Fibroblast of gingiva (primary cell): ENCODE measurements around the gene MGAT3.
"Not testable (repeated sequence)": the region's sequence is repeated elsewhere in the genome, so short reads cannot be mapped to it uniquely, and the experiment has no call there.

Experiments used
- DNase-seq: peaks from one replicate; pipeline ENCODE4 v3.0.0-alpha.2; 2011; ENCODE audit warnings: low read depth

The MGAT3 gene, protein sequence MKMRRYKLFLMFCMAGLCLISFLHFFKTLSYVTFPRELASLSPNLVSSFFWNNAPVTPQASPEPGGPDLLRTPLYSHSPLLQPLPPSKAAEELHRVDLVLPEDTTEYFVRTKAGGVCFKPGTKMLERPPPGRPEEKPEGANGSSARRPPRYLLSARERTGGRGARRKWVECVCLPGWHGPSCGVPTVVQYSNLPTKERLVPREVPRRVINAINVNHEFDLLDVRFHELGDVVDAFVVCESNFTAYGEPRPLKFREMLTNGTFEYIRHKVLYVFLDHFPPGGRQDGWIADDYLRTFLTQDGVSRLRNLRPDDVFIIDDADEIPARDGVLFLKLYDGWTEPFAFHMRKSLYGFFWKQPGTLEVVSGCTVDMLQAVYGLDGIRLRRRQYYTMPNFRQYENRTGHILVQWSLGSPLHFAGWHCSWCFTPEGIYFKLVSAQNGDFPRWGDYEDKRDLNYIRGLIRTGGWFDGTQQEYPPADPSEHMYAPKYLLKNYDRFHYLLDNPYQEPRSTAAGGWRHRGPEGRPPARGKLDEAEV

DNA sequence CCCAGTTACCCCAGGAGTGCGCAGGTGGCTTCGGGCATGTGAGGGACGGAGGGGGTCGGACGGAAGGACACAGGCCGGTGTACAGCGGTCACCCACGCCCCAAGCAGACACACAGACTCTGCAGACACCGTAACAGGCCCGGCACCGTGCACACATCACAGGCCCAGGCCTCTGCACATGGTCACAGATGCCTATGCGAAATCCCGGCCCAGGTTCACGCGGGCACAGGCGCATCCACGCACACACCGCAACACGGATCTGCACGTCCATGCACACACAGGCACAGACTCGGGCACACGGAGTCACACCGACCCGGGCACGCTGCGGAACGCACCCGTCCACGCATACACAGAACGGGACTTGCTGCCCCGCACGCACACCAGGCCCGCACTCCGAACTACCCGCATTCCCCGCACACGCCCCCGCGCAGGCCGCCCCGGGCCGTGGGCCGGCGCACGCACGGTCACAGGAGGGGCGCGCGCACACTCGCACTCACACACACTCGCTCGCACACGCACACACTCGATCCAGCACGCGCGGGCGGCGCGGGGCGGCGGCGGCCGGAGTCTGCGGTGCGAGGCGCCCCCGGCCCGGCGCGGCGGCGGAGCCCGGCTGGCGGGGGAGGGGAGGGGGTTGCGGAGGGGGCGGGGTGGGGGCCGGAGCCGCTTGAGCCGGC is at the start of gene MGAT3:
TSS of gene MGAT3 (plus strand) at position 491 of the 676 bp plus-strand sequence. CDS start 30,336 bp downstream, outside the sequence.
- DNase-seq = no peak

DNA sequence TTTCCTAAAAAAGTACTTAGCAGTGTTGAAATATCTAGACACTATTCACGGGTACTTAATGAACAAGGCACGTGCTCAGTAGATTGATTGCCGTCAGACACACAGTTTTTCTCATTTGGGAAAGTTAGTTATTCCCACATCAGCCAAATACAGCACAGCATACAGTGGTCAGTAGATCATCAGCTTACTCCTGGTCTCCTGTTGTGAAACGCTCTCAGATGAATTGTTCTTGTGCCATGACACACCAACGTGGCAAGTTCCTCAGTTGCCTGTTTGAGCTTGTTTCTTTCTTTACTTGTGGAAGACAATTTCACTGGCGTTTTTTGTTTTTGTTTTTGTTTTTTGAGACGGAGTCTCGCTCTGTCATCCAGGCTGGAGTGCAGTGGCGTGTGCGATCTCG is 48.6 kb upstream of the MGAT3 start:
- DNase-seq = peak; percentile 48

DNA sequence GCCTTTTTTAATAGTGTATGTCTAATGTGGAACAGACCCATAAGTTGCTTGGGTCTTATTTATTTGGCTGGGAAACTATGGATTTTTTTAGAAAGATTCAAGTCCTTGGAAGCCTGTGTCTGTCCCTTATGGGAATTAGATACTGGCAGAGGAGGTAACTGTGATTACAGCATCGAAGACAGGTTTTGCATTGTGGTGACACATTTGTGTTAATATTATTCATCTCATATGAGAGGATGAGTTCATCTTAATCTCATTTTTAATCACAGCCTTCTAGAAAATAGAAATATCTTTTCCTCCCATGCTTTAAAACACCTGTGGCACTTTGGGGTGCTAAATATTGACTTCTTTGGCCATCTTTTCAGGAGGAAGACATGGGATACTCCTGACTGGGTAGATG is 48.0 kb upstream of the MGAT3 start:
- peak; percentile 15 for DNase-seq

DNA sequence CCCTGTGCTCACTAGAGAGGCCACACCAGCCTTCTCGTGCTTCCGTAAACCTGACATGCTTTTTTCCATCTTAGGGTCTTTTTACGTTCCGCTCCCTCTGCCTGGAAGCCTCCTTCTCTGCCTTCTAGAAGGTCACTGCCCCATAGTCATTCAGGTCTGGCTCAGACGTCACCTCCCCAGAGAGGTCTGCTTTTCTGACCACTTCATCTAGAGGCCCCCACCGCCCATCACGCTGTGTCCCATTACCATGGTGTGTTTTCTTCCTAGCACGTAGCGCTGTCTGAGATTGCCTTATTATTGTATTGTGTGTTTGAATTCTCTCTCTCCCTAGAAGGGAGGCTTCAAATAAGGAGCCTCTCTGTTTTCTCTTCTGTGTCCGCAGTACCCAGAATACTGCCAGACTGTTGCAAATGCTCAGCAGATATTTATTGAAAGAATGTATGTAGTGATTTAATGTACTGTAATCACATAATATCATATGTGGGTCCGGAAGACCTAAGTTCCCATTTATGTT is 47.2 kb upstream of the MGAT3 start:
- no peak for DNase-seq

DNA sequence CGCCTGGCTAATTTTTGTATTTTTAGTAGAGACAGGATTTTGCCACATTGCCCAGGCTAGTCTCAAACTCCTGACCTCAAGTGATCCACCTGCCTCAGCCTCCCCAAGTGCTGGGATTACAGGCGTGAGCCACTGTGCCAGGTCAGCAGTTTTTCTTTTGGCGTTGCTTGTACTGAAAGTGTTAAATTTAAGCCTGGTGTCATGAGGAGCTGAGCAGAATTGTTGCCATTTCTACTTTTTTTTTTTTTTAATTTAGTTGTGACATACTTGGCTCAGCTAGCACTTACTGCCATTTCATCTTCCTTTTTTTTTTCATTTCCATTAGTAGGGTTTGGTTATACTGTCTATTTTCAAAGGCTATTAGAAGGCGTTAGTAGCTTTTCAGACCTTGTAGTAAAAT is 46.5 kb upstream of the MGAT3 start:
- peak; percentile 20 for DNase-seq

DNA sequence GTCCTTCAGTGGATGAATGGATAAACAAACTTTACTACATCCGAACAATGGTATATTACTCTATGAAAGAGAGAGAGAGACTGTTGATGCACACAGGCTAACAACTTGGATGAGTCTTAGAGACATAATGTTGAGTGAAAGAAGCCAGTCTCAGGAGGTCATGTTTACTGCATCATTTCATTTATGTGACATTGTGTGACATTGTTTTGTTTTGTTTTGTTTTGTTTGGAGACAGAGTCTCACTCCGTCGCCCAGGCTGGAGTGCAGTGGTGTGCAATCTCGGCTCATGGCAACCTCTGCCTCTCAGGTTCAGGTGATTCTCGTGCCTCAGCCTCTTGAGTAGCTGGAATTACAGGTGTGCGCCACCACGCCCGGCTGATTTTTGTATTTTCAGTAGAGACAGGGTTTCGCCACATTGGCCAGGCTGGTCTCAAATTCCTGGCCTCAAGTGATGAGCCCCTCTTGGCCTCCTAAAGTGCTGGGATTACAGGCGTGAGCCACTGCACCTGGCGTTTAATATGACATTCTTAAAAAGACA is 44.9 kb upstream of the MGAT3 start:
- not testable (repeated sequence) for DNase-seq

DNA sequence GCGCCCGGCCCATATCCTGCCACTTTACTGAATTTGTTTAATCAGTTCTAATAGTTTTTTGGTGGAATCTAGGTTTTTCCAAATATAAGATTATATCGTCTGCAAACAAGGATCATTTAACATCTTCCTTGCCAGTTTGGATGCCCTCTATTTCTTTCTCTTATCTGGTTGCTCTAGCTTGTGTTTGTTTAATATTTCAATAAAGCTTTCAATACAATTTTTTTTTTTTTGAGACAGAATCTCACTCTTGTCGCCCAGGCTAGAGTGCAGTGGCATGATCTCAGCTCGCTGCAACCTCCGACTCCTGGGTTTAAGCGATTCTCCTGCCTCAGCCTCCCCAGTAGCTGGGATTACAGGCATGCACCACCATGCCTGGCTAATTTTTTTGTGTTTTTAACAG is 43.6 kb upstream of the MGAT3 start:
- not testable (repeated sequence) for DNase-seq

DNA sequence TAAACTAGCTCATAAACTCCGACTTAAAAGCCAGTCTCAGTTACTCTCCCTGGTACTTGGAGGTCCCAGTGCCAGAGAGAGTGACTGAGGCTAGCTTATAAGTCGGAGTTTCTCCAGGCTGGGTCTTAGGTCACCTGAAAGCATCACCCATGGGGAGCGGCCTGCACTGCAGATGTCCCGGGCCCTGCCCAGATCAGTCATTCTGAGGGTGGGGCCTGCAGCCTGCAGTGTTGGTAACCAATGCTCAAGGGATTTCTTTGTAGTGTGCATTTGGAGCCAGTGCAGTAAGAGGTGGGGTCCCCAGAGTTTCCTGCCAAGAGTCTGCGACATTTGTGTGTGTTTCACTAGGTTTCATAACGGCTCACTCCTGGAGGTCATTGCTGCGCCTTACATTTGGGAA is 42.4 kb upstream of the MGAT3 start:
- no peak for DNase-seq

DNA sequence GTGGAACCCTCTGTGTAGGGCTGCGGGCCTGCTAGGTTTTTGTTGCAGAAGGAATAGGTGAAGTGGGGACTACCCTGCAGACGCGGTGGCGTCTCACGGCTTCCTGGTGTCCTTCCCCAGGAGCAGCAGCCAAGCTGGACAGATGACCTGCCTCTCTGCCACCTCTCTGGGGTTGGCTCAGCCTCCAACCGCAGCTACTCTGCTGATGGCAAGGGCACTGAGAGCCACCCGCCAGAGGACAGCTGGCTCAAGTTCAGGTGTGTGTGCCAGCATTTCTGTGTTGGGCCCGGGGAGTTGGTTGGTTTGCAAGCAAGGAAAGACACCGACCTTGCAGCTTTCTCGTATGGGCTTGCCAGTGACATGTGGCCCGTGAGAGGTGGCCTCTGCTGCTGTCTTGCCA is 41.9 kb upstream of the MGAT3 start:
- DNase-seq = no peak

DNA sequence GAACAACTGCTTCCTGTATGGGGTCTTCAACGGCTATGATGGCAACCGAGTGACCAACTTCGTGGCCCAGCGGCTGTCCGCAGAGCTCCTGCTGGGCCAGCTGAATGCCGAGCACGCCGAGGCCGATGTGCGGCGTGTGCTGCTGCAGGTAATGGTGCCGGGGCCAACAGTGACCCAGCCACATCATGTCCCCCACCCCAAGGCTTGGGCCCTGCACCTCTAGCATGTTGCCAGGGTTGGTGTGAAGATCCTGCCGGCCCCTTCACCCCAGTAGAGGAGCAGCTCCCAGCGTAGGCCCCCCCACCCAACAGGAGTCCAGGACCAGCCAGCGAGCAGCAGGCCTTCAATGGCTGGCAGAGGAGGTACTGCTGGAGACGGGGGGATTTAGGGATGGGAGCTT is 41.3 kb upstream of the MGAT3 start:
- no peak for DNase-seq

DNA sequence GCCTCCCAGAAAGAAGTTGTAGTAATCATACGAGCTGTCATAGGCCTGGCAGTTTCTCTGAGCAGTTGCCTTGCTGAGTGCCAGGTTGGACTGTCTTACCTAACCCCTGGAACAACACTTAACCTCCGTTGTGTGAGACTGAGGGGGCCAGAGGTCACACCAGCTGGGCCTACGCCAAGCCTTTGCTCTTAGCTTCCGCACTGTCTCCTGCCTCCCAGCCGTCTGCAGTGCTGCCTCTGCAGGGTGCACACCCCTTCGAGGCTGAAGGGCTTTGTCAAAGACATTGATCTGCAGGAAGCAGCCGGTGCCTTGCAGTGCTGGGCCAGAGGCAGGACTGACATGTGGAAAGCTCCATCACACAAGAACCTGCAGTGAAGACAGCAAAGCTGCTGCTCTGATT is 40.5 kb upstream of the MGAT3 start:
- no peak for DNase-seq

DNA sequence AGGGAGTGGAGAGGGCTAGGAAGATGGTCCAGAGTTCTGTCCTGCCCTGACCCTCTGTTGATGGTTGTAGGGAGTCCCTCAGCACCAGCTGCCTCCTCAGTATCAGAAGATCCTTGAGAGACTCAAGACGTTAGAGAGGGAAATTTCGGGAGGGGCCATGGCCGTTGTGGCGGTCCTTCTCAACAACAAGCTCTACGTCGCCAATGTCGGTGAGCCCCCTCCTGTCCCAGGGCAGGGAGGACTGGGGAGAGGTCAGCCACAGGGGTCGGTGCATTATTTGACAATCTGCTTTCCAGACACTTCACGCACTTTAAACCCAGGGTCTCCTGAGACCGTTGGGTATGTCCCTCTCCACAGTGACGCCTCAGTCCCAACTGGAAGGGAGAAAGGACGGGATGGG is 39.2 kb upstream of the MGAT3 start:
- no peak for DNase-seq

DNA sequence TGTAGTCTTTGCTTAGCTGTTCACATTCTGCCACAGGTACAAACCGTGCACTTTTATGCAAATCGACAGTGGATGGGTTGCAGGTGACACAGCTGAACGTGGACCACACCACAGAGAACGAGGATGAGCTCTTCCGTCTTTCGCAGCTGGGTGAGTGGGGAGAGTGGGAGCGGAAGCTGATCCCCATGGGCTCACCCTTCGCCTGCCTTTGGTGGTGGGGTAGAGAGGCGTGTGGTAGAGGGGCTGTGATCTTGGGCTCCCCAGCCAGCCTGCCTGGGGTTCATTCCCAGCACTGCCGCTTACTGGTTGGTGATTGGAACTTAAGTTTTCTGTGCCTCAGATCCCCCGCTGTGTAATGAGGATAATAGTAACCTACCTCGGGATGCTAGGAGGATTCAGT is 38.1 kb upstream of the MGAT3 start:
- DNase-seq = no peak

DNA sequence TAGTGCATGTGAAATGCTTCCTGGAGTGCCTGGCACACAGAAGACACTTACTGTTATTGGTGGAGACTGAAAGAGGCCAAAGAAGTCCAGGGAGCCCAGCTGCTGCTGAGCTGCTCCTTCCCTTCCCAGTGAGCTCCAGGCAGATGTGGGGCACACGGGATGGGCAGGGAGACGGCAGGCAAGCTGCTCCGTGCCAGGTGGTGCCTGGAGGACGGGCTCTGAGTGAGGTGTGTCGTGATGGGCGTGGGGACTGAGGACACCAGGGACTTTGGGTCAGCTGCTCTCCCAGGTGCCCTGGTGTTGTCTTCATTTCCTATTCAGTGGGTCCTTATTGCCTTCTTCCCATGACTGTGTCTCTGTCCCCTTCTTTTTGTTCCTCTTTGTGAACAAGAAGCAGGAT is 37.7 kb upstream of the MGAT3 start:
- DNase-seq = no peak

DNA sequence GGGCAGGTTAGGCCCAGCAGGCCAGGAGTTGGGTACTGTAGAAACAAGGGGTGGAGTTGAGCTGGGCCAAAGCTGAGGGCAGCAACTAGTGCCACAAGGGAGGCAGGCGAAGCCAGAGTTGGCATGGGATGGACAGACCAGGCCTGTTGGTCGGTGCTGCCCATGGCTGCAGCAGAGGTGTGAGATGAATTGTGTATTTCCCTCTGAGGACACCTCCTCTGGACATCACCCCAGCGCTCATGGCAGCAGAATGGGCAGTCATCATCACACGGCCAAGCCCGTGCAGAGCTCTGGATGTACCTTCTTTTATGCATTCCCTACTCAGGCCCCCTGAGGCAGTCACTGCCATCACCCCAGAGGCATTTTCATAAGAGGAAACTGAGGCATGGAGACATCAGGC is 36.9 kb upstream of the MGAT3 start:
- DNase-seq = no peak

DNA sequence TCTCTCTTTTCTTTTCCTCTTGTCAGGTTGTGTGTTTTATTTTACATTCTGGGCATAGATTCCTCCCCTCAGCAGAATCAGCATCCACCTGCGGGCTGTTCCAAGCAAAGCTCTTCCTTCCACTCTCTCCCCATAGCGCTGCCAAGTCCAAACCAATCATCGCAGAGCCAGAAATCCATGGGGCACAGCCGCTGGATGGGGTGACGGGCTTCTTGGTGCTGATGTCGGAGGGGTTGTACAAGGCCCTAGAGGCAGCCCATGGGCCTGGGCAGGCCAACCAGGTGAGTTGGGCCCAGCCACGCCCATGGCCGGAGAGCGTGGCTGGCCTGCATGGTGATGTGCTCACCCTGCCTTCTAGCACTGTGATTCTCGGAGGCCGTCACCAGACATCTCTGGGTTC is 35.1 kb upstream of the MGAT3 start:
- no peak for DNase-seq

DNA sequence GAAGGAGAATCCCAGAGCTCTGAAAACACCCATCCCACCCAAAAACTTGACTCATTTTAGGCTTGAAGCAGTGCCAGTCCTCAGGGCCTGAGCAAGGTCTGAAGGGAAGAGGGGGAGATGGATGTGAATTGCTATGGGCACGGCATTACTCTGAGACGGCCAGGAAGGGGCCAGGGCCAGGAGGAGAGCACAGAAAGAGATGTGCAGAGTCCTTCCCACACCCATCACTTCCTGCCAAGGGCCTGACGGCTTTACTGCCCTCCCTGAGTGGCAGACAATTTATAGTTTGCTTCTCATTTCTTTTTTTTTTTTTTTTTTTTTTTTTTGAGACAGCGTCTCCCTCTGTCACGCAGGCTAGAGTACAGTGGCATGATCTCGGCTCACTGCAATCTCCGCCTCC is 34.7 kb upstream of the MGAT3 start:
- no peak for DNase-seq

DNA sequence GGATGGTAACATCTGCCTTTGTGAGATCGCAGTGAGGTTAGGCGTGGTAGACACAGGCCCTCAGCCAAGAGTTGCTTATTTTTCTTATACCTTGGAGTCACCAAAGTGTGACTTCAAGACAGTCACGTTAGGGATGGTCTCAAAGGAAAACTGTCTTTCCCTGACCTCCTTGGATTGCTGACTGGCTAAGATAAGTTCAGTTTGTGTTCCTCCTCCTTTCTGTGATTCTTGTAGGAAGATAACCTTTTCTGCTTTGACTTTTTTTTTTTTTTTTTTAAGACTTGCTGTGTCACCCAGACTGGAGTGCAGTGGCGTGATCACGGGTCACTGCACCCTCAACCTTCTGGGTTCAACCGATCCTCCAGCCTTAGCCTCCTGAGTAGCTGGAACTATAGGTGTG is 34.1 kb upstream of the MGAT3 start:
- DNase-seq = no peak

DNA sequence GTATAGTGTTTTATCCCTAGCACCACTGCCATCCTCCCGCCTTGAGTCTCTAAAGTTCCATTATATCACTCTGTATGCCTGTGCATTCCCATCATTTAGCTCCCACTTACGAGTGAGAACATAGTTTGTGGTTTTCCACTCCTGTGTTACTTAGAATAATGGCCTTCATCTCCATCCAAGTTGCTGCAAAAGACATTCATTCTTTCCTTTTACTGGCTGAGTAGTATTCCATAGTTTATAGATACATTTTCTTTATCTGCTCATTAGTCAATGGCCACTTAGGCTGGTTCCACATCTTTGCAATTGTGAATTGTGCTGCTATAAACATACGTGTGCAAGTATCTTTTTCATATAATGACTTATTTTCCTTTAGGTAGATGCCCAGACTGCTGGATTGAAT is 32.8 kb upstream of the MGAT3 start:
- DNase-seq = no peak

DNA sequence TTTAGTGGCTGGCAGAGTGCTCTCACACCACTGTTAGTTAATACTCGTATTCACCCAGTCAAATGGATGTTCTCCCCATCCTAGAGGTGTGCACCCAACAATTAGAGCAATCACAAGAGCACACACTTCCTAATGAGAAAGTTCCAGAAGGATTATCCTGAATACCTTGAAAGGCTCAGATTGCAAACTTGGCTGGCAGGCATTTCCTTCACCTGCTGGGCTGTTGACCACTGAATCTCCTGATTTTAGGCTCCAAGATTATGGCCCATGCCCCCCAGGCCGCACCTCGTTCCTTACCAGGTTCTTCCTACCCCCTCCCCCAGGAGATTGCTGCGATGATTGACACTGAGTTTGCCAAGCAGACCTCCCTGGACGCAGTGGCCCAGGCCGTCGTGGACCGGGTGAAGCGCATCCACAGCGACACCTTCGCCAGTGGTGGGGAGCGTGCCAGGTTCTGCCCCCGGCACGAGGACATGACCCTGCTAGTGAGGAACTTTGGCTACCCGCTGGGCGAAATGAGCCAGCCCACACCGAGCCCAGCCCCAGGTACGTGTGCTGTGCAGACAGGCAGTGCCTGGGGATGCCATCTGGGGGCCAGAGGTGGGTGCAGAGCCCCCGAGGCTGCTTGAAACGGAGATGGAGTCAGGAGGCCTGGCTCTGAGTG is 30.3 kb upstream of the MGAT3 start:
- no peak for DNase-seq

DNA sequence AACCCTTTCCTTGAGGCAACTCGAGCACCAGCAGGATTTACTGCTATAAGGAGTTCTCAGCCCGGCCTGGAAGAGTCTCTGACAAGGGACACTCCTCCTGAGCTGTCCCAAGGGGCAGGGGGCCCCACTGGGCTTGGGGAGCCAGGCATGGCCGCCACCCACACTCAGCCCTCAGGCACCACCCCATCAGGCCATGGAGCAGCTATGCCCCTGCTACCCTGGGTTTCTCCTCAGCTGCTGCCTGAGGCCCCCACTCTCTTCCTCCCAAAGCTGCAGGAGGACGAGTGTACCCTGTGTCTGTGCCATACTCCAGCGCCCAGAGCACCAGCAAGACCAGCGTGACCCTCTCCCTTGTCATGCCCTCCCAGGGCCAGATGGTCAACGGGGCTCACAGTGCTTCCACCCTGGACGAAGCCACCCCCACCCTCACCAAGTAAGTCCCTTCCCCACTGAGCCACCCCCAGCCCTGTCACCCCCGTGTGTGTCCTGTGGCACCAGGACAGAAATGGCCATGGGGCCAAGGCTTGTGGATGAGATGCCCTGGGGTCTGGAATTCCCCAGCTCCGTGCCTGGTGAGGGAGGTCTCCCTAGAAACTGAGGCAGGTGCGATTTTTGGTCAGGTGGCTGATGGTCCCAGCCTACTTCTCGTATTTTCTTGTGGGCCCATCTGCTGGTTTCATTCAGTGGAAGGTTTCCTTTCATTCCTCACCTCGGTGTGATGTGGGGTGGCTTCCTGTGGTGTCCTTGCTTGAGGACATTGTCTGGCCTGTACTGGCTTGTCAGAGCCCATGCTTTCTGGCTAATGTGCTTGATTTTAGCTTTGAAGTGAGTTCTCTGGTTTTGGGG is 28.8 kb upstream of the MGAT3 start:
- DNase-seq = no peak
